SK-N-MC (cell line): ENCODE measurements around the gene RNPS1.
A peak's percentile ranks its signal among the peaks of the same experiment; 100 is the strongest.

Experiments
- EZH2 ChIP-seq: fragments of 200-600 bp; sonication (generic); IDR thresholded peaks from one replicate; pipeline ENCODE4 v1.6.1; 2017; ENCODE audit warnings: antibody characterized with exemption
- POLR2AphosphoS5 ChIP-seq: IDR thresholded peaks from 2 replicates; pipeline ENCODE4 v1.6.1; 2012; ENCODE audit warnings: mild to moderate bottlenecking, low read depth, low read length, borderline replicate concordance

GRCh38 chr16:2205104-2205966 lies 62.6 kb downstream of the RNPS1 start, which contains the start of gene MLST8:
- peak; percentile 89 for TF ChIP-seq POLR2AphosphoS5
- TF ChIP-seq EZH2, result no peak
